ENCODE data around the gene TMIGD3. TPM values are rescaled to one million over a fixed set of nuclear protein-coding genes. Genes with fewer than 3 reads are reported as not detected.
A peak's percentile ranks its signal among the peaks of the same experiment; 100 is the strongest.

Gene TMIGD3
- polyA plus RNA-seq, 1 donor from 2014 or later, result not detected

GRCh38 chr1:111496398-111496797, 7.0 kb downstream of the TMIGD3 start:
- no peaks in the 10 kb centered on the region for H3K36me3 Mint-ChIP-seq
- no peak overlapping the region for H3K4me3 Mint-ChIP-seq
- no peaks in the 10 kb centered on the region for H3K27me3 Mint-ChIP-seq
- peaks cover 0 to 6% (median 4%) of the 10 kb centered on the region in 3 donors for H3K9me3 Mint-ChIP-seq
- H3K4me1 Mint-ChIP-seq, result peaks cover 11 to 16% (median 14%) of the 10 kb centered on the region in 3 donors
- no peak overlapping the region for H3K27ac Mint-ChIP-seq

- Mint-ChIP-seq H3K27ac (no peak overlapping the region), H3K4me3 (no peak overlapping the region)
These were observed 12.4 kb downstream of the TMIGD3 start for GRCh38 chr1:111491070-111491469.

DNA sequence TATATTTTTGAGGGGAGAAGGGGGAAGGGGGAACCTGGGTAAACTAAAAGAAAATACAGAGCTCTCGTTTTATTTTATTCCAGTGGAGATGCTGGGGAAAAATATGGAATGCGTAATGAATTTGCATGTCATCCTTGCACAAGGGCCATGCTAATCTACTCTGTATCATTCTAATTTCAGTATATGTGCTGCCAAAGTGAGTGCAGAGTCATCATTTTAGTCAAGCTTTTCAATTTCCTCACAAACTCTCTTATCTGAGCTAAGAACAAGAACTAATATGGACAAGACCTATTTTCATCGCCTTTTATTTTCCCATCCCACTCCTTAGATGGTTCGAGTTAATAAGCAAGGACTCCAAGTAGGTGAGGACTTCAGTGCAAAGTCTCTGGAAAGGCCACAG, 13.2 kb downstream of the TMIGD3 start:
- H3K4me1 Mint-ChIP-seq, result no peaks in the 10 kb centered on the region
- H3K27me3 Mint-ChIP-seq, result no peaks in the 10 kb centered on the region
- peaks cover 0 to 2% (median 0%) of the 10 kb centered on the region in 3 donors for H3K9me3 Mint-ChIP-seq
- H3K36me3 Mint-ChIP-seq, result no peaks in the 10 kb centered on the region
- H3K4me3 Mint-ChIP-seq, result no peak overlapping the region
- H3K27ac Mint-ChIP-seq, result no peak overlapping the region

More at GRCh38 chr1:111491070-111491469, 12.4 kb downstream of the TMIGD3 start:
- Mint-ChIP-seq H3K27me3 (no peaks in the 10 kb centered on the region), H3K4me1 (no peaks in the 10 kb centered on the region), H3K36me3 (no peaks in the 10 kb centered on the region), H3K9me3 (peaks cover 0 to 2% (median 0%) of the 10 kb centered on the region in 3 donors)

DNA sequence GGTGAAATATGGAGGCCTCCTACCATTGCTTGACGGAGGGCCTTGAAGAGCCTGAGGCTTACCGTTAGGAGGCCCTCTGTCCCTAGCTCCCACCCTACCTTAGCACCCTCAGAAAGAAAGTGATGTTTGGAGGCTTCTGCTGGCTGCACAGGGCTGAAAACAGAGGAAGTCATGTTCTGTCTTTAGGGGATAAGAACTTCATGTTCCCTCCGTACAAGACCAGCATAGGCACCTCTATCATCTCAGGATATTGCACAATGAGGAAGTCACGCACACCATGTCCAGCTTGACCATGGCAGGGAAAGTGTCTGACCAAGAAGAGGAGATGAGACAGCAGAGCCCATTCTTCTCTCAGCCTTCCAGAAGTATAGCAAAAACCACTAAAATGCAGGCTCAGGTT, 13.8 kb downstream of the TMIGD3 start:
- Mint-ChIP-seq H3K9me3 (peaks cover 0 to 1% (median 0%) of the 10 kb centered on the region in 3 donors), H3K4me3 (no peak overlapping the region), H3K27me3 (no peaks in the 10 kb centered on the region), H3K36me3 (no peaks in the 10 kb centered on the region), H3K27ac (no peak overlapping the region), H3K4me1 (no peaks in the 10 kb centered on the region)

- no peaks in the 10 kb centered on the region for H3K27me3 Mint-ChIP-seq
- H3K4me1 Mint-ChIP-seq, result no peaks in the 10 kb centered on the region
- H3K27ac Mint-ChIP-seq, result no peak overlapping the region
- no peaks in the 10 kb centered on the region for H3K36me3 Mint-ChIP-seq
- H3K9me3 Mint-ChIP-seq, result no peaks in the 10 kb centered on the region
- H3K4me3 Mint-ChIP-seq, result no peak overlapping the region
These were observed 14.8 kb downstream of the TMIGD3 start for GRCh38 chr1:111488669-111489068.

DNA sequence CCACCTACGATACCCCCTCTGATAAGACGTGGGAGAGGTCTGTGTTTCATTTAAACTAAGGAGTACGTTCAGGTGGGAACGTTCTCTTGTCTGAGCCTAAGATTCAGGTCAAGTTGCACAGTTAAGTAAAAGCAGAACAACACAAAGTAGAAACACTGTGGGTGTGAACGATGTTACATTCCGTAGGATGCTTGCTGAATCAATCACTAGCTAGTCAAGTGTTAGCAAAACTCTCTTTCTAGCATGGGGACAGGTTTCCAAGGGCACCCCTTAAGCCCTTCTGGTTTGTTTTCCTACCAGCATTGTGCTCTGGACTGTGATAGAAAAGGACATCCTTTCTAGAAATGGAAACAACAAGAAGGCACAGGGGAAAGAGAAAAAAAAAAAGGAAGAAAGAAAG, 16.3 kb downstream of the TMIGD3 start:
- no peaks in the 10 kb centered on the region for H3K27me3 Mint-ChIP-seq
- H3K36me3 Mint-ChIP-seq, result no peaks in the 10 kb centered on the region
- peaks cover 1 to 5% (median 1%) of the 10 kb centered on the region in 3 donors for H3K4me1 Mint-ChIP-seq
- H3K27ac Mint-ChIP-seq, result no peak overlapping the region
- no peak overlapping the region for H3K4me3 Mint-ChIP-seq
- H3K9me3 Mint-ChIP-seq, result no peaks in the 10 kb centered on the region

DNA sequence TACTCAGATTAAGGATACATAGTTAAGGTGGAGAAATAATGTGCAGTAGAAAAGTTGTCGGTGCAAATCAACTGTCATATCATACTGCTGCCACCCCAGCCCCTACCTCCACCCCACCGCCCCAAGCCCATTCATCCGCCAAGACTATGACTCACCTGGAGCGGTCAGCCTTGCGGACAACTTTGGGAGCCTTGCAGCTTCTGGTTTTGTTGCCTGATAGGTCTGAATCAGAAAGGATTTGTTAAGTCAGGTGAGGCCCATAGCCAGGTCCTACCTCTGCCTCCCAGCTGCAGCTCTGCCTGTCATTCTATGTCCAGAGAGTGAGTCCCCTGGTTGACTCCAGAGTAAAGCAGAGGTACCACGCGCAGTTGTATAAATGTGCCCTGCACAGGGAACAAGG, 17.0 kb downstream of the TMIGD3 start:
- no peak overlapping the region for H3K27ac Mint-ChIP-seq
- no peaks in the 10 kb centered on the region for H3K9me3 Mint-ChIP-seq
- H3K27me3 Mint-ChIP-seq, result no peaks in the 10 kb centered on the region
- H3K4me1 Mint-ChIP-seq, result peaks cover 5 to 10% (median 8%) of the 10 kb centered on the region in 3 donors
- no peak overlapping the region for H3K4me3 Mint-ChIP-seq
- H3K36me3 Mint-ChIP-seq, result peaks cover 2% of the 10 kb centered on the region

GRCh38 chr1:111484391-111485026, 18.9 kb downstream of the TMIGD3 start:
- Mint-ChIP-seq H3K4me3 (no peak overlapping the region), H3K36me3 (peaks cover 2% of the 10 kb centered on the region), H3K4me1 (peaks cover 13 to 16% (median 16%) of the 10 kb centered on the region in 3 donors), H3K27me3 (no peaks in the 10 kb centered on the region), H3K27ac (no peak overlapping the region), H3K9me3 (no peaks in the 10 kb centered on the region)

DNA sequence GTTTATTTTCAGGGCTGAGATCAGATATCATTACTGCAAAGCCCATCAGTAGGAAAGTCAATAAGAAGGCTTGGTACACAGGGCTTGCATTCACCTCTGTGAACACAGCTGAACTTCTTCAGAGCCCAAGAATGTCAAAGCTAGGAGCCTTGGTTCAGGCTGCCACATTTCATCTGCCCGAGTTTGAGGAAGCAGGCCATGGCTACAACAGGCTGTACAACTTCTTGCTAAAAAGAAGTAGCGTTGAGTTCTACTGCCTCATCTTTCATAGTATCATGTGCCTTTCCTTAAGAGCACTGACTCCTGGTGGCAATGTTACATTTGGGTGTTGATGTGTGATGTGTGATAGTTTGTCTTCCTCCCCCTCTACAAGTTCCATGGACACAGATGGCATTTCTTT, 19.6 kb downstream of the TMIGD3 start:
- no peak overlapping the region for H3K4me3 Mint-ChIP-seq
- H3K9me3 Mint-ChIP-seq, result no peaks in the 10 kb centered on the region
- H3K27ac Mint-ChIP-seq, result no peak overlapping the region
- peaks cover 13 to 16% (median 16%) of the 10 kb centered on the region in 3 donors for H3K4me1 Mint-ChIP-seq
- no peaks in the 10 kb centered on the region for H3K27me3 Mint-ChIP-seq
- peaks cover 2% of the 10 kb centered on the region for H3K36me3 Mint-ChIP-seq

GRCh38 chr1:111483166-111483565, 20.3 kb downstream of the TMIGD3 start:
- peaks cover 14 to 20% (median 19%) of the 10 kb centered on the region in 3 donors for H3K4me1 Mint-ChIP-seq
- peak overlapping the region in 1 of 3 donors; percentile 71 for H3K27ac Mint-ChIP-seq
- no peaks in the 10 kb centered on the region for H3K9me3 Mint-ChIP-seq
- peaks cover 3% of the 10 kb centered on the region for H3K36me3 Mint-ChIP-seq
- peak overlapping the region in 1 of 4 donors; percentile 7 for H3K4me3 Mint-ChIP-seq
- no peaks in the 10 kb centered on the region for H3K27me3 Mint-ChIP-seq

- peak overlapping the region in 2 of 4 donors; percentile 18 to 41 for H3K4me3 Mint-ChIP-seq
- H3K4me1 Mint-ChIP-seq, result peaks cover 30 to 35% (median 33%) of the 10 kb centered on the region in 3 donors
- no peaks in the 10 kb centered on the region for H3K27me3 Mint-ChIP-seq
- H3K9me3 Mint-ChIP-seq, result no peaks in the 10 kb centered on the region
- H3K27ac Mint-ChIP-seq, result peak overlapping the region in 1 of 3 donors; percentile 25
- peaks cover 8% of the 10 kb centered on the region for H3K36me3 Mint-ChIP-seq
These were observed 21.8 kb downstream of the TMIGD3 start for GRCh38 chr1:111481387-111482221.

DNA sequence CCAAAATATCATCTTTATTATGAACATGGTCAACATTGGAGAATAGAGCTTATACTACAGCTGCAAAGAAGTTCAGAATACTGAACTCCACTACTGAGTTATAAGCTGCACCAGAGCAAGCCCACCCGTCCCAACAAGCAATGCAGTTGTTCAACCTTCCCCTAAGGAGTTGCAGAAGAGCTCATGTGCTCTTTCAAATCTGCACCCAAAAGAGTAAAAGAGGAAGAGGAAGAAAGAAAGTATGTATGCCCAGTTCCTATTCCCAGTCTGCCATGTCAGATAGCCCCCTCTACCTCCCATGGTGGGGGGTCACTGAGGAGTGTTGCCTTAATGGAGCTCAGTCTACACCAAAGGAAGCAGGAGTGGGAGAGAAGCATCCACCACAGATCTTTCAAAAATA, 22.8 kb downstream of the TMIGD3 start:
- Mint-ChIP-seq H3K27ac (peak overlapping the region in 1 of 3 donors; percentile 0), H3K4me3 (peak overlapping the region in 2 of 4 donors; percentile 2 to 35), H3K36me3 (peaks cover 8% of the 10 kb centered on the region), H3K27me3 (no peaks in the 10 kb centered on the region), H3K4me1 (peaks cover 37 to 44% (median 38%) of the 10 kb centered on the region in 3 donors), H3K9me3 (no peaks in the 10 kb centered on the region)

DNA sequence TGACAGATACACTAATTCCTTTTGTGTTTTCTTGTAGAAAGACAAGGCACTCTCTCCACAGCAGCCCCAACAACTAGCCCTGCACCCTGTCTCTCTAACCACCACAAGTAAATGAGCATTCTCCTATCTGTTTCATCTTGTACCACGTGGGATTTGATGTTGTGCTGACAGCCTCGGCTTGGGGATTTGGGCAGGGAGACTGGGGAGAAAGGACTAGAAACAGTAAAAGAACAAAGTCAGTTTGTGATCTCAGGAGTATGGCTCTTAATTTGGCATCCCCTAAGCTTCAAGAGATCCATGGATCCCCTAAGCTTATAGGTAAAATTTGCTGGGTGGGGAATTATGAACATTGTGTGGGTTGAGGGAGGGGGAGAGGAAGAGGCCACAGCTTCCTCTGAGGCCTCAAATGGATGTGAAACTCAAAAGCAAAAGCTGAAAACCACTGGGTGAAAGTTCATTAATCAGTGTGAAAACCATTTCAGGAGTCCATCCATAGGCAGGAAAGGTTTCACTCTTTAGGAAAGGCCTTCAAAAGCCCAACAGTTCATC, 26.6 kb downstream of the TMIGD3 start:
- H3K27ac Mint-ChIP-seq, result peak overlapping the region; percentile 68 to 94 (median 81)

GRCh38 chr1:111476214-111476613, 27.2 kb downstream of the TMIGD3 start:
- H3K36me3 Mint-ChIP-seq, result peaks cover 6% of the 10 kb centered on the region
- peaks cover 43 to 53% (median 45%) of the 10 kb centered on the region in 3 donors for H3K4me1 Mint-ChIP-seq
- no peaks in the 10 kb centered on the region for H3K27me3 Mint-ChIP-seq
- H3K27ac Mint-ChIP-seq, result peak overlapping the region; percentile 81 to 94 (median 84)
- peak overlapping the region; percentile 59 to 94 (median 74) for H3K4me3 Mint-ChIP-seq
- H3K9me3 Mint-ChIP-seq, result no peaks in the 10 kb centered on the region

More for the DNA sequence above, 26.6 kb downstream of the TMIGD3 start:
- peaks cover 8% of the 10 kb centered on the region for H3K36me3 Mint-ChIP-seq
- H3K27me3 Mint-ChIP-seq, result no peaks in the 10 kb centered on the region
- no peaks in the 10 kb centered on the region for H3K9me3 Mint-ChIP-seq
- H3K4me1 Mint-ChIP-seq, result peaks cover 45 to 59% (median 49%) of the 10 kb centered on the region in 3 donors
- H3K4me3 Mint-ChIP-seq, result peak overlapping the region; percentile 59 to 94 (median 74)

DNA sequence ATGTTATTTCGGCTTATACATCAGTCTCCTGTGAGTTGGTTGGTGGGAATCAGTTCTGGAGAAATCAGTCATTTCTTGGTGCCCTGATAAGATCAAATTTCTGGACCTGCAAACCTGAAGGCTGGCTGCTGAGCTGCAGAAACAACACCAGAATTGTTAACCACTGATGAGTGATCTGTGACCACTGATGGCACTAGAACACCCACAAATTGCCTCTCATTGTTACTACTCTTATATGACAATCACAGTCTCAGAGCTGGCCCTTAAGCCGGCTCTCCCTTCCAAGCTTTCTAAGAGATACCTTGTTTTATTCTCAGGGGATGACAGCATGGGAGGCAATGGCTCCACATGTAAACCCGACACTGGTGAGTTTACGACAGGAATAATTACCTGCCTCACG, 27.7 kb downstream of the TMIGD3 start:
- Mint-ChIP-seq H3K27me3 (no peaks in the 10 kb centered on the region), H3K9me3 (no peaks in the 10 kb centered on the region), H3K4me1 (peaks cover 40 to 52% (median 42%) of the 10 kb centered on the region in 3 donors), H3K36me3 (peaks cover 6% of the 10 kb centered on the region), H3K4me3 (peak overlapping the region; percentile 60 to 94 (median 86)), H3K27ac (peak overlapping the region; percentile 81 to 94 (median 84))
